GM21619 (cell line): ENCODE data around the gene PSG1.
"Not testable (repeated sequence)": the region's sequence is repeated elsewhere in the genome, so short reads cannot be mapped to it uniquely, and the experiment has no call there.

ENCODE experiments used
- ATAC-seq: cut with Tn5 transposase; IDR thresholded peaks from one replicate; pipeline ENCODE4 v1.9.1; 2021; ENCODE audit not compliant: unreplicated experiment

Gene PSG1

DNA sequence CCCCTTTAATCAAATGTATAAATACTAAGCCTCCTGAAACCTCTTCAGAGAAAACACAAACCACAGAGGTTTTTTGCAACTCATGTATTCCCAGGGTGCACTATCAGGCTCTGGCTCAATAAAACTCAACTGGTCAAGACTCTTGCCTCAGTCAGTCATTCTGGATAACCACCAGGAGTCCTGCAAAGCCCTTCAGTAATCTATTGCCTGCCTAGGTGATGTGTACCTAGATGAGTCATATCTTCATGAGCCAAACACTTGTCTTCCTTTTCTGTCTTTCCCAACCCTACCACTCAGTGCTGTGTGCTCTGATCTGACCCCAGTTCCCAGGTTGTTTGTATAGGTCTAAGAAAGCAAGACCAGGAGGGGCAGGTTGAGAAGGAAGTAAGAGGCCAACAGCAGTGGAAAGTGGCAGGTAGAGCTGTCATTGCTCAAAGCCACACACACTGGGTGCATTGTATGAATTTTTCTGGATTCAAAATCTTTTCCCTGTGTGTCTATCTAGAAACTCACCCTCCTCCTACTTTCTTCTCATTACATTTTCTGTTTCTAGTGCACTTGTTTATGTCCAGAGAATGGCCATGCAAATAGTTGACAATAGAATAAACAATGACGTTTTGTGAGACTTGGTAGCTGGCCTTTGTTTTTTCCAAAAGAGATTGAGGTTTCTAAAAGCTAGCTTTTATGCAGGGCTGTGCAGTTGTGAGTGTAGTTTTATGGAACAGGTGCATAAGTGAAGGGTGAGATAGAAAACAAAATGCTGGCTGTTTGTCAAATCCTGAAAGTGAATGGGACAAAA, 48.1 kb downstream of the PSG1 start:
- no peak for ATAC-seq

GRCh38 chr19:42821306-42821977, 58.1 kb downstream of the PSG1 start:
- not testable (repeated sequence) for ATAC-seq

DNA sequence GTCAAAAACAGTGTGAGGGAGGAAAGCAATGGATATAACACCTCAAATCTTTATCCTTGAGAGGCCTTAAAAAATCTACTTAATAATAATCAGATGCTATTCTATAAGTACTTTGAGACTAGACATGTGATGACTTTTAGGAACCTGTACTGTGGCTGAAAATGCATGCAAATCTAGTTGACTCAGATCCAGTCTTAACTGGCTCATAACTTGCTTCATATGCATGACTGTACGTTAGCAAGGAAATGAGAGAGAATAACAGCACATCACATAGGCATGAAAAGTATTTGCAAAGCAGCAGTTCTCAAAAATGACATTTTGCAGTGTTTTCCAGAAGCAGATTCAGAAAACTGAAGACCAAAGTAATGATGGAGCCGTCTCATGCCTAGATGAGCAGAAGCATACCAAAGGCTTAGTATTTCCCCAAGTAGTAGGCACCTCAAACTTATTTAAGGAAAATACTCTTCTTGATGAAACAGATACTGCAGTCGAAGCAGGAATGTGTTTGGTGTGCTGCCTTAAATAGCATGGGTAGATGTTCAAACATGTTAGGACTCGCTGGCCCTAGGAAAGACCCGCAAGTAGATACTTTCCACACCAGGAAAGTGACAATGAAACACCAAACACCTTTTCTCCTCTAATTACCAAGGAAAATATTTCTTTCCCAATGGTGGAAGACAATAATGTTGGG, 59.4 kb downstream of the PSG1 start:
- not testable (repeated sequence) for ATAC-seq

GRCh38 chr19:42816894-42817293, 62.6 kb downstream of the PSG1 start:
- ATAC-seq = no peak
